GM21737 (cell line): Measurements from ENCODE around the gene VWA5B1.

Source experiments
- ATAC-seq: cut with Tn5 transposase; IDR thresholded peaks from one replicate; pipeline ENCODE4 v1.9.1; 2021; ENCODE audit warnings: mild to moderate bottlenecking, moderate library complexity; ENCODE audit not compliant: unreplicated experiment

The VWA5B1 gene

GRCh38 chr1:20346433-20346832 is 55.8 kb downstream of the VWA5B1 start:
- ATAC-seq = no peak

- ATAC-seq = no peak
These were observed 57.0 kb downstream of the VWA5B1 start for GRCh38 chr1:20347699-20348098.

- ATAC-seq = no peak
These were observed 57.7 kb downstream of the VWA5B1 start for GRCh38 chr1:20348326-20348915.

- ATAC-seq = no peak
These were observed 58.9 kb downstream of the VWA5B1 start for GRCh38 chr1:20349561-20349960.

- no peak for ATAC-seq
These were observed 59.3 kb downstream of the VWA5B1 start for GRCh38 chr1:20349971-20350370.

- ATAC-seq = no peak
These were observed 59.7 kb downstream of the VWA5B1 start for GRCh38 chr1:20350421-20350820.

GRCh38 chr1:20351911-20352701 is 61.4 kb downstream of the VWA5B1 start:
- no peak for ATAC-seq

GRCh38 chr1:20353836-20354235 is 63.2 kb downstream of the VWA5B1 start:
- no peak for ATAC-seq

- ATAC-seq = no peak
These were observed 63.9 kb downstream of the VWA5B1 start for GRCh38 chr1:20354610-20355009.

GRCh38 chr1:20355101-20355827 is 64.6 kb downstream of the VWA5B1 start:
- no peak for ATAC-seq

GRCh38 chr1:20355828-20356735 is 65.4 kb downstream of the VWA5B1 start:
- ATAC-seq = no peak

- ATAC-seq = no peak
These were observed 66.3 kb downstream of the VWA5B1 start for GRCh38 chr1:20356850-20357459.

GRCh38 chr1:20357796-20358195 is 67.1 kb downstream of the VWA5B1 start:
- no peak for ATAC-seq

- ATAC-seq = no peak
These were observed 68.1 kb downstream of the VWA5B1 start for GRCh38 chr1:20358761-20359263.

- ATAC-seq = no peak
These were observed 69.0 kb downstream of the VWA5B1 start for GRCh38 chr1:20359451-20360330.

- no peak for ATAC-seq
These were observed 70.7 kb downstream of the VWA5B1 start for GRCh38 chr1:20361401-20361800.

GRCh38 chr1:20361805-20362381 is 71.2 kb downstream of the VWA5B1 start:
- no peak for ATAC-seq

- ATAC-seq = no peak
These were observed 72.2 kb downstream of the VWA5B1 start for GRCh38 chr1:20362856-20363255.
